ENCODE data around the gene UNC5C.

GRCh38 chr4:95243892-95244291, 304.9 kb downstream of the UNC5C start:
- TF ChIP-seq CTCF (IDR thresholded peaks at IDR 0.05; ENCODE audit: poor library complexity) (no peak), EZH2 (IDR thresholded peaks at IDR 0.05; ENCODE audit: borderline replicate concordance) (no peak)

All from hepatocyte (in vitro differentiated cells).